ENCODE results near the gene ADRM1.

- TF ChIP-seq CTCF (IDR thresholded peaks at IDR 0.05) = no peak
- TF ChIP-seq POLR2A (IDR thresholded peaks at IDR 0.05; ENCODE audit: low read depth) = no peak
- no peak for TF ChIP-seq EP300 (IDR thresholded peaks at IDR 0.05)
- TF ChIP-seq POLR2AphosphoS5 (IDR thresholded peaks at IDR 0.05) = no peak
Observed at GRCh38 chr20:62277253-62277652, 25.5 kb upstream of the ADRM1 start.

All from esophagus muscularis mucosa (tissue), 4 donors.